NCI-H2171 treated with DMSO at 0.1 percent for 48 hours (cell line): ENCODE results near the gene VRK2.
"Not testable (repeated sequence)": the region's sequence is repeated elsewhere in the genome, so short reads cannot be mapped to it uniquely, and the experiment has no call there.

Source experiments
- DNase-seq: peaks from one replicate; lab custom pipeline; 2025; lab: John Stamatoyannopoulos, UW

Gene VRK2

GRCh38 chr2:58169845-58170244 is 123.2 kb downstream of the VRK2 start:
- DNase-seq: not testable (repeated sequence)

- DNase-seq: not testable (repeated sequence)
Measured at GRCh38 chr2:58170334-58170933, 123.8 kb downstream of the VRK2 start.

GRCh38 chr2:58171831-58172230 is 125.2 kb downstream of the VRK2 start:
- DNase-seq: not testable (repeated sequence)

- DNase-seq: not testable (repeated sequence)
Measured at GRCh38 chr2:58177187-58177586, 130.6 kb downstream of the VRK2 start.

- not testable (repeated sequence) for DNase-seq
Measured at GRCh38 chr2:58180175-58180574, 133.6 kb downstream of the VRK2 start.

GRCh38 chr2:58180635-58181034 is 134.0 kb downstream of the VRK2 start:
- DNase-seq: no peak

- no peak for DNase-seq
Measured at GRCh38 chr2:58182527-58182926, 135.9 kb downstream of the VRK2 start.

- no peak for DNase-seq
Measured at GRCh38 chr2:58186501-58186900, 139.9 kb downstream of the VRK2 start.

GRCh38 chr2:58187022-58187421 is 140.4 kb downstream of the VRK2 start:
- not testable (repeated sequence) for DNase-seq

- DNase-seq: peak; percentile 3
Measured at GRCh38 chr2:58194458-58194857, 147.9 kb downstream of the VRK2 start.

GRCh38 chr2:58195662-58196061 is 149.1 kb downstream of the VRK2 start:
- no peak for DNase-seq

GRCh38 chr2:58197894-58198293 is 151.3 kb downstream of the VRK2 start:
- no peak for DNase-seq

- DNase-seq: no peak
Measured at GRCh38 chr2:58202404-58202803, 155.8 kb downstream of the VRK2 start.

- no peak for DNase-seq
Measured at GRCh38 chr2:58203018-58203417, 156.4 kb downstream of the VRK2 start.

GRCh38 chr2:58204195-58204959 is 157.8 kb downstream of the VRK2 start:
- DNase-seq: no peak

- DNase-seq: no peak
Measured at GRCh38 chr2:58206785-58207184, 160.2 kb downstream of the VRK2 start.

- DNase-seq: no peak
Measured at GRCh38 chr2:58207189-58207588, 160.6 kb downstream of the VRK2 start.
